ENCODE results near the gene NKX2-4.

Gene NKX2-4

GRCh38 chr20:21358737-21359136 lies 38.6 kb downstream of the NKX2-4 start:
- no peak for DNase-seq

- DNase-seq: peak in 1 of 2 donors; percentile 26
These were observed 39.5 kb downstream of the NKX2-4 start for GRCh38 chr20:21357844-21358243.

GRCh38 chr20:21356386-21356785 lies 40.9 kb downstream of the NKX2-4 start:
- DNase-seq: no peak

DNA sequence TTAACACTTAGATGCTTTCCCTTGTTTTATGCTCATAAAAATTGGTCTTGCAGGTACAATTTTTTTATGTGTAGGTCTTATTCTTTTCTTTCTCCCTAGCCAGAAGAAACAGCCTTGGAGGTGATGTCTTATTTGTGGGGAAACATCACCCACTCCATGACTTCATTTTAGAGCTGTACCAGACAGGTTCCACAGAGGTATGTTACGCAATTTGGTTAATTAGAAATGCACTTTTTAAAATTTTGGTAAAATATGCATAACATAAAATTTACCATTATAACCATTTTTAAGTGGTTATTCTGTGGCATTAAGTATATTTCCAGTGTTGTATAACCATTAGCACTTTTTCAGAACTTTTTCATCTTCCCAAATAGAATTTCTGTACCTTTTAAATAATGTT lies 41.3 kb downstream of the NKX2-4 start:
- no peak for DNase-seq

- peak in 1 of 2 donors; percentile 36 for DNase-seq
These were observed 44.1 kb downstream of the NKX2-4 start for GRCh38 chr20:21353236-21353635.

- DNase-seq: no peak
These were observed 44.6 kb downstream of the NKX2-4 start for GRCh38 chr20:21352703-21353102.
